GM03348 (cell line): ENCODE data around the gene MYRFL.

Experiments
- DNase-seq: peaks from one replicate; pipeline ENCODE4 v3.0.0; 2012; ENCODE audit warnings: low spot score

The MYRFL gene

GRCh38 chr12:69932676-69933552 is 107.9 kb downstream of the MYRFL start:
- no peak for DNase-seq

DNA sequence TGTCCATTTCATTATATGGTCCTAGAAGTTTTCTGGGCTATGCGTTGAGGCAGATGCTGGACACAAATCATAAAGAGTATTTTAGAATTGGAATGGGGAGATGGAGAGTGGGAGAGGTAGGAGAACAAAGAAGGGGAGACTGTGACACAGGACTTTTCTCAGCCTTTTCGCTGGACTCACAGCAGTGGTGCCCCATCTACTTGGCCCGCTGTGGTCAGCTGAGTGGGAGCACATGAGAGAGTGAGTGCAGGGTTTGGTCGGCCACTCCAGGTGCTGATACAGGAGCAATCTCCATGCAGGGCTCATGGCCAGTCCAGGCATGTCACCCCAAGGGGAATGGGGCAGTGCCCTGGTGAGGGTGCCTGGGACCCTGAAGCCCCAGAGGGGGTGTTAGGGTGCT is 109.0 kb downstream of the MYRFL start:
- DNase-seq, result no peak

- DNase-seq, result no peak
Observed at GRCh38 chr12:69935651-69936100, 110.6 kb downstream of the MYRFL start.

- no peak for DNase-seq
Observed at GRCh38 chr12:69936214-69936731, 111.2 kb downstream of the MYRFL start.

- DNase-seq, result peak; percentile 12
Observed at GRCh38 chr12:69936766-69937165, 111.7 kb downstream of the MYRFL start.

DNA sequence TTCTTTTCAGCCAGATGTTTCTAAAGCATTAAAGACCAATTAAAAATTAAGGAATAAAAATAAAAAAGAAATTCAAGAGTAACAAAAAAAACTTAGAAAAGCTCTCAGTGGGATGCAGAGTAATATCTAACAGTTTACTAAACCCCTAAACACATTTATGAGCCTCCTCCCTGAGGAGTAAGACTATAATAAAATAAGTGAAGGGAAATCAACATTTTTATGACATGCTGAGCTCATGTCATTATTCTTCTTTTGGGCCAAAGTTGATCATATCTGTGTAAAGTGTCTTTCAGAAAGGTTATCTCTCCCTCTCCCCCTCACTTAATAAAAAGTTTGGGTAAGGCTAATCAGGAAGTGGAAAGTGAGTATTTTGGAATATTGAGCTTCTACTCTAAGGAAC is 122.1 kb downstream of the MYRFL start:
- DNase-seq, result no peak

GRCh38 chr12:69947897-69948296 is 122.9 kb downstream of the MYRFL start:
- DNase-seq, result no peak

DNA sequence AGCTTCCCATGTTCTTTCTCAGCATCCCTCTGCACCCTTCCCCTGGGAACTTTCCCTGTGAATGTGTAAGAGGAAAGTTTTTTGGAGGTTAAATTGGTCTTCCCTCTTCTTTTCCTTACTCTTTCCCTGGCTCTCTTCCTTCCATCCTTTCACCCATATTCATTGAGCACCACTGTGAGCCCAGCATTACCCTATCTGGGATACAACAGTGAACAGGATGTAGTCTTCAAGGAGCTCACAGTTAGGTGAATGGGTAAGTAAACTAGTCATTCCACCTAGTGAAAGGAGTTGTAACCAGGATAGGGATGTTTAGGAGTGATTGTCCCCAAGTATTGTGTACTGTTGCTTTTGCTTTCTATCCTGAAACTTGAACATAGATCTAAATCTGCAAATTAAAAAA is 123.8 kb downstream of the MYRFL start:
- no peak for DNase-seq

- DNase-seq, result no peak
Observed at GRCh38 chr12:69949311-69950002, 124.4 kb downstream of the MYRFL start.

GRCh38 chr12:69951108-69951507 is 126.1 kb downstream of the MYRFL start:
- DNase-seq, result no peak

DNA sequence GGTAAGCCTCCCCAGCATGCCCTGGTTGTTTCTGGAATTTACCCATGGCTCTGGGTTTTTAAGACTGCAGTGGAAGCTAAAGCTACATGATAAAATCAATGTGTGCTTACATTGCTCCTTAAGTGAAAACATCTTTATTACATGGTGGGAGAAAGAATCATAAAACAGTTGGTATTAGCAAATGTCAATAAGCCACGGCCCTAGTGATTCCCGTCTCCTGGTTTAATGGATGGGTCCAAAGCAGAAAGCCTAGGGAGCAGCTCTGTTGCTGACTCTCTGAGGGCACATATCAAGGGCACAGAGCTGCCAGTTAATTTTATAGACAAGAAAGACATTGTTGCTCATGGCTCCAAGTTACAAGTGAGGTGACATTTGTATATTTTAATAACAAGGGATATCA is 127.9 kb downstream of the MYRFL start:
- no peak for DNase-seq

DNA sequence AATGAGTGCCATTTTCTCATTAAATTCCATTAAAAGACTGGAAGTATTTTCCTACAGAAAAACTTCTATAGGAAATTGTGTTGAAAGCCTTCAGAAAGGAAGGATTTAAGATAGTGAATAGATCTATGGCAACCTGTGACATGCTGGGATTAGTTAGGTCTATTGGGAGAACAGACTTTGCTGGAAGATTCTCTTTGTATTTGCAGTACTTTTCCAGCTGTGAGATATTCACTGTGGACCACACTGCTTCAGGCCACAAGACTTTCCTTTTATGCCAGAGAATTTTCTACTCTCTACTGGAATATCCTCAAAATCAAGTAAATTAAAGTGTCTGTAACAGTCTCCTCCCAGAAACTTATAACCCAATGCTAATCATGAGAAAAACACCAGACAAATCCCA is 136.2 kb downstream of the MYRFL start:
- DNase-seq, result no peak

GRCh38 chr12:69966409-69966808 is 141.4 kb downstream of the MYRFL start:
- DNase-seq, result peak; percentile 77

GRCh38 chr12:69966839-69967238 is 141.8 kb downstream of the MYRFL start:
- peak; percentile 12 for DNase-seq

- DNase-seq, result no peak
Observed at GRCh38 chr12:69969011-69969410, 144.0 kb downstream of the MYRFL start.

- no peak for DNase-seq
Observed at GRCh38 chr12:69972136-69972535, 147.1 kb downstream of the MYRFL start.

GRCh38 chr12:69978020-69978419 is 153.0 kb downstream of the MYRFL start:
- no peak for DNase-seq

GRCh38 chr12:69981881-69982475 is 157.0 kb downstream of the MYRFL start:
- peak; percentile 18 for DNase-seq

- DNase-seq, result peak; percentile 19
Observed at GRCh38 chr12:69984241-69984640, 159.2 kb downstream of the MYRFL start.

GRCh38 chr12:69985656-69986055 is 160.6 kb downstream of the MYRFL start:
- no peak for DNase-seq

DNA sequence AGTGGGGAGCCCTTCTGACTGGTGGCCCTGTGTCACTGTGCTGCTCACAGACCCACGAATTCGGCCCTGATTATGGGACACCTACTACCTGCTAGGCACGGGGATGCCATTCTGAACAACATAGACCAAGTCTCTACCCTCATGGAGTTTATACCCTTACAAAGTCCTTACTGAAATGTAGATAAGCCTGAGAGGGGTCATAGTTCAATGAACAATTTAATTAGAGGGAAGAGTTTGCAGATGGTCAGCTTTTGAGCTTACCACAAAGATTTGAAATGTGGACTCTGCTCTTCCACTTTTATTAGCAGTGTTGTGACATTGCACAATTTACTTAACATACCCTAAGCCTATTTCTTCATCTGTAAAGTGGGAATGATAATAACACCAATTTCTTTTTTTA is 161.1 kb downstream of the MYRFL start:
- no peak for DNase-seq

DNA sequence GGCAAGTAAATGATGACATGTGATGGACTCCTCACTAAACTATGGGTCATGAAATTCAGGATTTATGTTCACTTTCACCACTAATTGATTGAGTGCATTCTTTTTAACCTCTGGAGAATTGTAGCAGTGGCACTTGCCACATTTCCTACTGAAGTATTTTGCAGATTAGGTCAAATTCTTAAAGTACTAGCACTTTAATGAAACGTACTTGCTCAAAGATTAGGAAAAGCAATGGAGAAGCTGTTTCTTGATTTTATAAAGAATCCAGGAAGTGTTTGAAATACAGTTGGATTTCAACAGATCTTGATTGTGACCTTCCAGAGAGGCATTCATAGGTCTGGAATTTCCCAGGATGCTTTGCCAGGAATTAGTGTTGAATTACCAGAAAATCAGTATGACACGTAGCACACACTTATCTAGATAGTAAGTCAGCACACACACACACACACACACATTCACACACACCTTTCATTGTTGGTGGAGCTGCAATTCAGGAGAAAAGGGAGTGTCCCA is 162.6 kb downstream of the MYRFL start:
- DNase-seq, result peak; percentile 76
